HepG2 (cell line): ENCODE results near the gene RRBP1. TPM values are rescaled to one million over a fixed set of nuclear protein-coding genes. Genes with fewer than 3 reads are reported as not detected.

ENCODE experiments used
- CBFB ChIP-seq: sonication (generic); formaldehyde crosslinking; IDR thresholded peaks from 2 replicates; pipeline ENCODE4 v1.4.0; 2020; ENCODE audit warnings: missing genetic modification reagents
- DZIP1 ChIP-seq: sonication (generic); formaldehyde crosslinking; IDR thresholded peaks from 2 replicates; pipeline ENCODE4 v1.5.0; 2020; ENCODE audit warnings: mild to moderate bottlenecking, missing genetic modification reagents
- HOXA5 ChIP-seq: sonication (generic); formaldehyde crosslinking; IDR thresholded peaks from 2 replicates; pipeline ENCODE4 v1.4.0; 2020; ENCODE audit warnings: missing genetic modification reagents
- IRF9 ChIP-seq: sonication (generic); formaldehyde crosslinking; IDR thresholded peaks from 2 replicates; pipeline ENCODE4 v1.8.0; 2022; ENCODE audit warnings: missing genetic modification reagents, mild to moderate bottlenecking, borderline replicate concordance
- KDM2A ChIP-seq: sonication (generic); formaldehyde crosslinking; IDR thresholded peaks from 2 replicates; pipeline ENCODE4 v1.4.0; 2020; ENCODE audit warnings: low read depth, missing genetic modification reagents, borderline replicate concordance
- KDM5A ChIP-seq: fragments of 200-600 bp; sonication (generic); IDR thresholded peaks from 2 replicates; pipeline ENCODE4 v1.7.0; 2018; ENCODE audit warnings: antibody characterized with exemption, mild to moderate bottlenecking, low read length, borderline replicate concordance
- MED13 ChIP-seq: sonication (generic); formaldehyde crosslinking; IDR thresholded peaks from 2 replicates; pipeline ENCODE4 v1.5.0; 2020; ENCODE audit warnings: missing genetic modification reagents
- PHF8 ChIP-seq: sonication (generic); formaldehyde crosslinking; IDR thresholded peaks from 2 replicates; pipeline ENCODE4 v1.5.0; 2020; ENCODE audit warnings: missing genetic modification reagents
- POLR2G ChIP-seq: fragments of 200-400 bp; formaldehyde crosslinking; IDR thresholded peaks from 2 replicates; pipeline ENCODE4 v1.6.1; 2018; ENCODE audit warnings: mild to moderate bottlenecking, low read depth, low read length, moderate library complexity
- PRMT3 ChIP-seq: sonication (generic); formaldehyde crosslinking; IDR thresholded peaks from 2 replicates; pipeline ENCODE4 v1.8.1; 2022; ENCODE audit warnings: low read depth, mild to moderate bottlenecking, moderate library complexity, missing genetic modification reagents, borderline replicate concordance
- SMARCC2 ChIP-seq: fragments of 450-650 bp; IDR thresholded peaks from 2 replicates; pipeline ENCODE4 v1.6.1; 2017; ENCODE audit warnings: antibody characterized with exemption, mild to moderate bottlenecking
- SMYD3 ChIP-seq: sonication (generic); formaldehyde crosslinking; IDR thresholded peaks from 2 replicates; pipeline ENCODE4 v1.8.1; 2023; ENCODE audit warnings: mild to moderate bottlenecking, missing genetic modification reagents
- SNAI1 ChIP-seq: sonication (generic); formaldehyde crosslinking; IDR thresholded peaks from 2 replicates; pipeline ENCODE4 v1.5.0; 2020; ENCODE audit warnings: mild to moderate bottlenecking, missing genetic modification reagents, borderline replicate concordance
- ZBTB21 ChIP-seq: sonication (generic); formaldehyde crosslinking; IDR thresholded peaks from 2 replicates; pipeline ENCODE4 v1.4.0; 2020; ENCODE audit warnings: missing genetic modification reagents
- ZBTB44 ChIP-seq: sonication (generic); formaldehyde crosslinking; IDR thresholded peaks from 2 replicates; pipeline ENCODE4 v1.4.0; 2020; ENCODE audit warnings: missing genetic modification reagents
- ZFP90 ChIP-seq: sonication (generic); formaldehyde crosslinking; IDR thresholded peaks from 2 replicates; pipeline ENCODE4 v1.8.0; 2022; ENCODE audit warnings: missing genetic modification reagents, mild to moderate bottlenecking, inconsistent platforms, borderline replicate concordance
- ZNF17 ChIP-seq: sonication (generic); formaldehyde crosslinking; IDR thresholded peaks from 2 replicates; pipeline ENCODE4 v1.5.0; 2020; ENCODE audit warnings: mild to moderate bottlenecking, missing genetic modification reagents
- ZNF232 ChIP-seq: sonication (generic); formaldehyde crosslinking; IDR thresholded peaks from 2 replicates; pipeline ENCODE4 v1.4.0; 2020; ENCODE audit warnings: missing genetic modification reagents, borderline replicate concordance
- ZNF292 ChIP-seq: sonication (generic); formaldehyde crosslinking; IDR thresholded peaks from 2 replicates; pipeline ENCODE4 v1.8.1; 2022; ENCODE audit warnings: mild to moderate bottlenecking, low read depth, missing genetic modification reagents, borderline replicate concordance
- ZNF431 ChIP-seq: sonication (generic); formaldehyde crosslinking; IDR thresholded peaks from 2 replicates; pipeline ENCODE4 v1.9.0; 2022; ENCODE audit warnings: missing genetic modification reagents, low read depth, mild to moderate bottlenecking, borderline replicate concordance
- ZNF432 ChIP-seq: sonication (generic); formaldehyde crosslinking; IDR thresholded peaks from 2 replicates; pipeline ENCODE4 v1.5.0; 2020; ENCODE audit warnings: missing genetic modification reagents, mild to moderate bottlenecking, borderline replicate concordance
- ZNF530 ChIP-seq: sonication (generic); formaldehyde crosslinking; IDR thresholded peaks from 2 replicates; pipeline ENCODE4 v1.5.0; 2020; ENCODE audit warnings: low read depth, mild to moderate bottlenecking, missing genetic modification reagents
- ZNF605 ChIP-seq: sonication (generic); formaldehyde crosslinking; IDR thresholded peaks from 2 replicates; pipeline ENCODE4 v1.8.0; 2022; ENCODE audit warnings: mild to moderate bottlenecking, missing genetic modification reagents
- ZNF724P ChIP-seq: sonication (generic); formaldehyde crosslinking; IDR thresholded peaks from 2 replicates; pipeline ENCODE4 v1.8.0; 2022; ENCODE audit warnings: missing genetic modification reagents, borderline replicate concordance
- polyA plus RNA-seq, 8 experiments: library from polyadenylated mRNA; depleted of rRNA in 3 of 8; stranded (reverse) in 7 of 8; unstranded in 1 of 8; fragments of >200 nt; fragmentation: Illumina TruSeq in 4 of 8; extraction: Trizol in 4 of 8; gene quantifications; 2 replicates each; pipeline versions ENCODE4 v1.2.1 to v1.2.3, GENCODE V29; 2011 to 2016; ENCODE audit warnings: low read depth in 4 of 8, missing spikeins in 1 of 8, mixed read lengths in 1 of 8; ENCODE audit not compliant: insufficient read depth in 1 of 8
- total RNA-seq, 5 experiments: library from RNA; depleted of rRNA; stranded (reverse); fragments of >200 nt; fragmentation: Illumina TruSeq; extraction: Trizol; gene quantifications; 2 replicates each; pipeline ENCODE4 v1.2.3, GENCODE V29; 2016; ENCODE audit warnings: low read depth in 1 of 5

The RRBP1 gene
- total and polyA plus RNA-seq, 2 of the 13 experiments (the other 11 are each of a cell fraction or from before 2014, with no cell fraction given) = 150 to 222 TPM

GRCh38 chr20:17679941-17680835, 1.9 kb downstream of the RRBP1 start (continued):
- TF ChIP-seq DZIP1 (CRISPR knock-in tag) = no peak
- peak; percentile 62; the same call in 1 of the 2 replicates for TF ChIP-seq ZNF724P
- no peak for TF ChIP-seq SMARCC2
- peak; percentile 65; the same call in 1 of the 2 replicates for TF ChIP-seq ZNF232 (CRISPR knock-in tag)
- peak; percentile 70; the same call in 1 of the 2 replicates for TF ChIP-seq KDM2A
- TF ChIP-seq CBFB (CRISPR knock-in tag) = peak; percentile 35; the same call in 1 of the 2 replicates
- no peak for TF ChIP-seq ZNF432 (CRISPR knock-in tag)
- peak; percentile 12; the same call in 1 of the 2 replicates for TF ChIP-seq ZBTB21 (CRISPR knock-in tag)
- TF ChIP-seq HOXA5 (CRISPR knock-in tag) = peak; percentile 17; the same call in 1 of the 2 replicates
- peak; percentile 82 for TF ChIP-seq POLR2G
- TF ChIP-seq ZNF530 (CRISPR knock-in tag) = no peak
- peak; percentile 38; the same call in 1 of the 2 replicates for TF ChIP-seq PHF8 (CRISPR knock-in tag)
- no peak for TF ChIP-seq SNAI1 (CRISPR knock-in tag)
- TF ChIP-seq ZNF17 (CRISPR knock-in tag) = no peak
- TF ChIP-seq ZFP90 (CRISPR knock-in tag) = peak; percentile 85; the same call in 1 of the 2 replicates
- peak; percentile 66 for TF ChIP-seq MED13 (CRISPR knock-in tag)
- no peak for TF ChIP-seq SMYD3 (CRISPR knock-in tag)
- peak; percentile 85; the same call in 1 of the 2 replicates for TF ChIP-seq ZNF292
- TF ChIP-seq ZNF605 = peak; percentile 62; the same call in 1 of the 2 replicates
- no peak for TF ChIP-seq KDM5A
- no peak for TF ChIP-seq ZBTB44 (CRISPR knock-in tag)
- TF ChIP-seq PRMT3 (CRISPR knock-in tag) = no peak
- TF ChIP-seq IRF9 (CRISPR knock-in tag) = no peak
- TF ChIP-seq ZNF431 (CRISPR knock-in tag) = 0 out of 2 replicates have a peak, but pooled peaks have one; percentile 64
